ENCODE results near the gene KDM4F. TPM values are rescaled to one million over a fixed set of nuclear protein-coding genes. Genes with fewer than 3 reads are reported as not detected.

The KDM4F gene
- total RNA-seq, 1 donor from 2014 or later: not detected

GRCh38 chr11:95057959-95058358 is 8.7 kb downstream of the KDM4F start:
- DNase-seq: no peak
- intact Hi-C loops (cut with micrococcal nuclease): no loop called here
- no peak for ATAC-seq

GRCh38 chr11:95058621-95059020 is 9.4 kb downstream of the KDM4F start:
- DNase-seq (no peak), ATAC-seq (no peak)
- intact Hi-C loops (cut with micrococcal nuclease): no loop called here

DNA sequence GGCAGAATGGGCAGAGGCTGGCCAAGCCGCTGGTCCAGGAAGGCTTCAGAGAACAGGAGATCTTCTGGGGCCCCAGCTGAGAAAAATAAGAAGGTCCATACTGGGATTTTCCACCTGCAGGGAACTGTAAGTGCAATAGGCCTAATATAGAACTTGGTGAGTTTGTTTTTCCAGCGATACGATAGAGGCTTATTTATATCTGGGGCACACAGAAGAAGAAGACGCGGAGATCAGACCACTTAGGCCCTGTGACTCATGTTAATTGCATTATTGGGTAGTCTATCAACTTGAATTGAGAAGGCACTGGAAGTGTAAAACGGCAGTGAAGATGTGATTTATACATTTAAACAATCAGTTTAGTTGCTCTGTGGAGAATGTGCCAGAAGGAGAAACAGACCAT is 9.8 kb downstream of the KDM4F start:
- intact Hi-C loops (cut with micrococcal nuclease): no loop called here
- DNase-seq (no peak), ATAC-seq (peak; percentile 28)

GRCh38 chr11:95065336-95065735 is 16.1 kb downstream of the KDM4F start:
- intact Hi-C loops (cut with micrococcal nuclease): loop anchor here (10.0 kb wide), 1 partner anchor 91 kb away; the partner anchor contains the start of genes CWC15 and KDM4D
- no peak for ATAC-seq
- DNase-seq: no peak

- intact Hi-C loops (cut with micrococcal nuclease): loop anchor here (10.0 kb wide), 1 partner anchor 92 kb away; the partner anchor contains the start of genes CWC15 and KDM4D
- no peak for ATAC-seq
- no peak for DNase-seq
These were observed 17.5 kb downstream of the KDM4F start, which contains the start of gene SRSF8 for GRCh38 chr11:95066716-95067038. TSS of gene SRSF8 (plus strand) at chr11:95066919. CDS start at chr11:95067227, 308 bp downstream.

- ATAC-seq (peak; percentile 89), DNase-seq (peak; percentile 93)
- intact Hi-C loops (cut with micrococcal nuclease): loop anchor here (10.0 kb wide), 1 partner anchor 92 kb away; the partner anchor contains the start of genes CWC15 and KDM4D
These were observed 18.0 kb downstream of the KDM4F start for GRCh38 chr11:95067039-95067840.

- intact Hi-C loops (cut with micrococcal nuclease): loop anchor here (10.0 kb wide), 1 partner anchor 93 kb away; the partner anchor contains the start of genes CWC15 and KDM4D
- ATAC-seq (peak; percentile 3), DNase-seq (no peak)
These were observed 18.6 kb downstream of the KDM4F start for GRCh38 chr11:95067841-95068219.

DNA sequence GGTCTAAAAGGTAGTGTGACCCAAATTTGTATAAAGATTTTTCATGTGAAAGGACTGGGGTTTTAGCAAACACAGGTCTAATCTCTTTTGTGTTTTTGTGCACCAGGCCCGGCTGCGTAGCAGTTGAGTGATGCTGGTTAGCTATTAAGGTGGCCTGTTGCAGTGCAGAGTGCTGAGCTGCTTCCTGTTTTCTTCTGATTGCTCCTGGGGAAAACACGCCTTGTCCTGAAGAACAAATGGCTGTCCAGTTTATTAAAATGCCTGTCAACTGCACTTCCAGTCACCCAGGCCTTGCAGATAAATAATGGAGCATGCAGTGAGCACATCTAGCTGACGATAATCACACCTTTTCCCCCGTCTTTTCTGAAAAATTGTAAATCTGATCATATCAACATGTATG is 19.3 kb downstream of the KDM4F start:
- peak; percentile 70 for DNase-seq
- intact Hi-C loops (cut with micrococcal nuclease): loop anchor here (10.0 kb wide), 1 partner anchor 94 kb away; the partner anchor contains the start of genes CWC15 and KDM4D
- ATAC-seq: peak; percentile 85

GRCh38 chr11:95070471-95070870 is 21.2 kb downstream of the KDM4F start:
- ATAC-seq (no peak), DNase-seq (no peak)
- intact Hi-C loops (cut with micrococcal nuclease): no loop called here

GRCh38 chr11:95072948-95073347 is 23.7 kb downstream of the KDM4F start:
- intact Hi-C loops (cut with micrococcal nuclease): no loop called here
- no peak for DNase-seq
- ATAC-seq: no peak

- peak; percentile 96 for ATAC-seq
- intact Hi-C loops (cut with micrococcal nuclease): no loop called here
These were observed 25.8 kb downstream of the KDM4F start for GRCh38 chr11:95074792-95075563.

DNA sequence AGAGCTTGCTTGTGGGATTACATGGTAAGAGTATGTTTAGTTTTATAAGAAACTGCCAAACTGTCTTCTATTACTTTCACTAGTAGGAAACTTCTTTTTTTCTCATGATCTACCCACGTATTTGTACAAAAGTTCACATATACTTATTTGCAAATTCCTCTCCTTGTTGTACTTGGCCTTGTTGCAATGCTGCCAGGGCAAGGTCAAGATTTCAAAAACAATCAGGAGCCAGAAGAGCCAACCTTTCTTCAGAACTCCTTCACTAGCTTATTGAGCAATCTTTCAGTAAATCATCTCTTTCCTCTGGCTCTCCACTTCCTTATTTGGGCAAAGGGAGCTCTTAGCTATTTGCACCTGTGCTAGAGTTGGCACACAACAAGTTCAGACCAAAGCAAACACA is 27.2 kb downstream of the KDM4F start:
- no peak for DNase-seq
- intact Hi-C loops (cut with micrococcal nuclease): no loop called here
- ATAC-seq: no peak

More at GRCh38 chr11:95074792-95075563, 25.8 kb downstream of the KDM4F start:
- DNase-seq: peak; percentile 82

DNA sequence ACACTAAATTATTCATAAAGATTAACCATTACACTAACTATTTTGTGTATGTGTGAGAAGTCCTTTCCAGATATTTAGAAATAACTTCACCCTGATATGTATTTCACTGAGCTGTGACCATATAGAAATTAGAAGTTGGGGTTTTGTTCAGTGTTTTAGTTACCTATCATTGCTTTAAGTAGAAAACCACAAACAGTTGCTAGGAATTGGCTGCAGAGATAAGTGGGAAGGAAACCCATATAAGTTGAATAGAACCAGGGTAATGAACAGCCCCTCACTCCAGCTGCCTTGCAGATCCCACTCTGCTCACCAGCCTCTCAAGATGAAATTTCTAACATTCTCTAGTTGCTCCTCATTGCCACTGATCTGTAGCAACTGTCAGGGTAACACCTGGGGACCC is 27.8 kb downstream of the KDM4F start:
- intact Hi-C loops (cut with micrococcal nuclease): no loop called here
- DNase-seq: no peak
- ATAC-seq: no peak

DNA sequence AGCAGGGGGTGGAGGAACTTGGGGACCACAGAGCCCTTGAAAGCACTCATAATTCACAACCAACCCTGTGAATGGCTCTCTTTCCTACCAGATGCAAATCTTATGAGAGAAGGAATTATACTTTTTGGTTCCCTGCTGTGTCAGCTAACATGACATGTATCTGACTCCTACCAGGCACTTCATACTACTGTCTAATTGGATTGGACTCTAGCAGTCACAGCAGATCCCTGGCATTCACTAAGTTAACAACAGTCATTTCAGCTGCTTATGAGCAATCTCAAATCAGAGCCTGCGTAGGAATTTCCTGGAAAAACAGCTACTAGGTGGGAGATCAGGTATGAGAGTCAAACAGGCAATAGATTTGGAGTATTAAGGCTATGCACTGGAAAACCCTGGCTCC is 29.3 kb downstream of the KDM4F start:
- ATAC-seq (no peak), DNase-seq (no peak)
- intact Hi-C loops (cut with micrococcal nuclease): no loop called here

DNA sequence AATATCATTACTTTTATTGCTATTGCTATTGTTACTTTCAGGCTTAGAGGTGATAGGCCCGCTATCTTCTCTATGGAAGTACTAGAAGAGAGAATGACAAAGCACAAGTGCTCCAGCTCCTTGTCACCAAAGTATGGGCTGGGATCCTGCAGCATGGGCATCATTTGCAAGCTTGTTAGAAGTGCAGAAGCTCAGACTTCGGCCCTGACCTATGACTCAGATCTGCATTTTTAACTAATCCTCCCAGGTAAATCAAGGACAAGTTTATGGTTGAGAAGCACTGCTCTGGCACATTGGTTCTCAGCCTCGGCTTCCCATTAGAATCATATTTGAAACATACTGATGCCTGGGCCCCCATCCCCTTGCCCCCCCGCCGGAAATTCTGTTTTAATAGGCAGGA is 31.8 kb downstream of the KDM4F start:
- ATAC-seq: no peak
- intact Hi-C loops (cut with micrococcal nuclease): no loop called here
- no peak for DNase-seq

DNA sequence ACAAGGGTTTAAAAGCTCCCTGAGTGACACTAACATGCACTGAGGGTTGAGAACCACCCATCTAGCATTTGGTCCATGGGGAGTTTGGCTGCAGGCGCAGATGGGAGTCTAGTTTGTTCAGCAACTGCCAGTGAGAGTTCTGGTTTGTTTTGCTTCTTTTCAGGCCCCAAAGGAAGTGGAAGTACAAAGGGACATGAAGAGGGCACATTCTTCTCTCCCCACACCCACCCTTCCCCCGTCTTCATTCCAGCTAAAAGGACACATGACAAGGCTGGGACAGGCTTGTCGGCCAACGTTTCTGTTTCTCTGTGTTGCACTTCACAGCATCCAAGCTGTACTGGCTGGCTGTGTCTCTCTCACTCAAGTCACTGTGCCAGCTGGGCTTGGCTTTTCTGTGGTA is 32.2 kb downstream of the KDM4F start:
- intact Hi-C loops (cut with micrococcal nuclease): no loop called here
- peak; percentile 37 for DNase-seq

DNA sequence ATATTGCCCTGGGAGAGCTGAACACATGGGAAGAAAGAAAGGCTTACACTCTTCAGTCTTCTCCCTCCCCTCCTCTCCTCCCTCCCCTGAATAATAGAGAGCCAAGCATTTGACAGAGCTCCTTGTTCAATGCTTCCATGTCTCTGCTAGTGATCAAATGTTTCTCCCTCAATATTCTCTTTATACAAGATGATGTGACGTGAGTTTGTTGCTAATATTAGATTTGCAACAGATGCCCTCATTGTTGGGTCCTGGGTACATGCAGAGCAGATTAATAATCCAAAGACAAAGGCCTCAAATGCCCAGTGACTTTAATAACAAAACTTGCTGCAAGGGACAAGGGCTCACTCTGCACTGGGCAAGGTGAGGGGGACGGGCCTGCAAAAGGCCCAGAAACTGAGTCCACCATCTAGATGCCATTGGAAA is 33.4 kb downstream of the KDM4F start:
- intact Hi-C loops (cut with micrococcal nuclease): no loop called here
- DNase-seq: no peak
- ATAC-seq: peak; percentile 35

More for the DNA sequence above, 32.2 kb downstream of the KDM4F start:
- peak; percentile 86 for ATAC-seq

DNA sequence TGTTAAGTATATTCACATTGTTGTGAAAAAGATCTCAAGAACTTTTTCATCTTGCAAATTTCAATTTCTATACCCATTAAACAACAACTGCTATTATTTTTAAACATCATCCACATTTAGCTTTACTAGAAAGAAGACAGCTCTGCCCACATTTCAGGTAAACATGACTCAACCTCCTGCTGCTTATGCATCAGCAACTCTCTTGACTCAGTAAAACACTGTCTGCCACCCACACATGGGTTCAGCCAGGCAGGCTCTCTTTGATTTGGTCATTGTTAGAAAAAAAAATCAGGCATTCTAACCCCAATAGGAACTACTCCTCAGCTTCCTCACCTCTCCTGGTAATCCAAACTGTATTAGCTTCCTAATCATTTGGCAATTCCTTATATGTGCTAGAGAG is 35.3 kb downstream of the KDM4F start:
- DNase-seq (no peak), ATAC-seq (no peak)
- intact Hi-C loops (cut with micrococcal nuclease): no loop called here

DNA sequence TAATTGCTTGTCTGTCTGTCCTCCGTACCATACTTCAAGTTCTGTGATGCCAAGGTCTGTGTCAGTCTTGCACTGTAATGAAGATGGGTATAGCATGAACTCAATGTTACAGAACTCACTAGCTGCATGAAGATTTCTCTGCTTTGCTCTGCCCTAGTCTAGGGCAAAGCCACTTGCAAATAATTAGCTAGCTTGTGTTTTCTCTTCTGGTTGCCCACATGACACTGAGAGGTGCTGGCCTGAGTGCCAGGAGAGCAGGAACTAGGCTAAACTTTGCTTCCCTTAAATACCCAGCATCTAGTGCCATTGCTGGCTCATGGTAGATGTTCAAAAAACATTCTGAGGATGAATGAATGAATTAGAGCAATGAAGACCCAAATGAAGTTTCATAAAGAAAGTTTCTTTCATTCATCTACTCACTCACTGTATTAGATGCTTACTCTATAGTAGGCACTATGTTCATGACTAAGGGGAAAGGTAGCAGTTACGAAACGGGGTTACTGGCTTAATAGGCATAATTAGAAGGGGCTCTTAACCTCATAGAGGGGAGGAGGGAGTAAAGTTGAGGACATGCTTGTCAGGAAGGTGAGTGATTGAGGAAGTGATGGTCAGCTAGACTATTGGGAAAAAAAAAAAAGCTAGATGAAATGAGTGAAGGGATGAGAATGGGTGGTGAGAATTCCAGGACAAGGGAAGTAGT is 36.0 kb downstream of the KDM4F start:
- no peak for DNase-seq
- ATAC-seq: no peak
- intact Hi-C loops (cut with micrococcal nuclease): no loop called here

GRCh38 chr11:95086151-95086550 is 36.9 kb downstream of the KDM4F start:
- DNase-seq (no peak), ATAC-seq (no peak)
- intact Hi-C loops (cut with micrococcal nuclease): no loop called here

All from left ventricle myocardium superior (tissue), 1 donor.